Inflammatory macrophage treated with lipopolysaccharide for 1 hour (primary cell): ENCODE measurements around the gene OSBPL3.

ENCODE experiments used
- DNase-seq, 2 donors: peaks; one replicate each; pipeline ENCODE4 v3.0.0-alpha.2; 2020 to 2022

Gene OSBPL3

GRCh38 chr7:24891311-24891735, 88.7 kb downstream of the OSBPL3 start:
- DNase-seq, result no peak

GRCh38 chr7:24889611-24890010, 90.4 kb downstream of the OSBPL3 start:
- DNase-seq, result no peak

DNA sequence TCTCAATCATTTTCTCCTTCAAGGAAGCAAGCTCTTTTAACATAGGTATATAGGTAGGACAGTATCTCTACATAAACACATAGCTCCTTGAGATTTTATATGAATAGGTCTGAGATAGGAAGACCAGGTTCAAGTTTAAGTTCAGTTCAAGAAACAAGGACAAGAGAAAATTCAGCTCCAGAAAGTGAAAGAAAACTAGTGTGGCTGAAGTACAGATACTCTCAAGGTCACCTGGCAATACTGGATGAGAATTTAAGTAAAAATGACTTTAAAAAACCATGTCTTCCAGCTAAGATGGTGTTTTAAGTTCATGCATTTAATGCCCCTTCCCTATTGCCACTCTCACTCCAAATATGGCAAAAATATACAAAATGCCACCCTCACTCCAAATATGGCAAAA, 91.3 kb downstream of the OSBPL3 start:
- DNase-seq, result no peak

GRCh38 chr7:24885716-24886115, 94.3 kb downstream of the OSBPL3 start:
- peak in 1 of 2 donors; percentile 17 for DNase-seq

- DNase-seq, result no peak
Measured at GRCh38 chr7:24885305-24885704, 94.7 kb downstream of the OSBPL3 start.

GRCh38 chr7:24884401-24884800, 95.6 kb downstream of the OSBPL3 start:
- DNase-seq, result peak in 1 of 2 donors; percentile 29

DNA sequence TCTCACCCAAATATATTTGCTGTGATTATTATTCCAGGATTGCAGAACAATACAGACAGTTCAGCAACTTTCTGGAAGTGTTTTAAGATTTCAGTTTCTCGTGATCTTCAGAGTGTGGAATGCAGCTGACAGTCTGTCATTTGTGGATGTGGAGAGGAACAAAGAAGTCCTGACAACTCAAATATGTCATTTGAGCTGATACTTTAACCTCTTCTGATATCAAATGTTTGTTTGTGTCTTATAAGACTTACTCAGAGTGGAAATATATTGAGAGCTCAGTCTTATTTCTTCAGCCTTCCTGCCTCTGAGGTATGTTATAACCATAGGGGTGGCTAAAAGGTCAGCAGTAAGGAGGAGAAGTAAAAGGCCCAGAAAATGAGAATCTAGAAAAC, 96.4 kb downstream of the OSBPL3 start:
- DNase-seq, result no peak

DNA sequence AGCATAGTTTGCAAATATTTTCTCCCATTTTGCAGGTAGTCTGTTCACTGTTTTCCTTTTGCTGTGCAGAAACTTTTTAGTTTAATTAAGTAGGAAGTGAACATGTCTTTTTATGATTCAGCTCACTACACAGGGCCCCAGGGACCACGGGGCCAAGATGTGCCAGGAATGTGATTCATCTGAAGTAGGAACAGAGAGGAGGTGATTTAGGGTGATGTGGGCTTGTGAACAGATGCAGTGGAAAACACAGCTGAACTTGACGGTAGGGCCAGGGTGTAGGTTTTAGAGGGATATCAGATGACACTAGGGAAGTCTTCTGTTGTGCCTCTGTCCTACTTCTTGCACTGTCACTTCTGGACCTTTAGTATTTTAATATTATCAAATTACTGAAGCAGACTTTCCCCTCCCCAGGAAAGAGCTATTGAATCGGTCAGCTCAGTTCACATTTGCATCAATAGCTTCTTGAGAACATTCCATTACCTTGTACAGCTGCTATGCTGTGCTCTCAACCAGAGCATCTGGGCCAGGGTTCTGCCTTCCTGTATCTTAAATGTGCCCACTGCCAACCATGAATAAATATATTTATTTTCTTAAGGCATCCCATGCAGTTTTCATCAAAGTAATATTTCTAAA, 96.9 kb downstream of the OSBPL3 start:
- DNase-seq, result peak; percentile 11 to 37

- no peak for DNase-seq
Measured at GRCh38 chr7:24881623-24882022, 98.4 kb downstream of the OSBPL3 start.

GRCh38 chr7:24880886-24881285, 99.1 kb downstream of the OSBPL3 start:
- DNase-seq, result no peak

GRCh38 chr7:24879291-24879690, 100.7 kb downstream of the OSBPL3 start:
- no peak for DNase-seq

- DNase-seq, result peak; percentile 32 to 37
Measured at GRCh38 chr7:24877790-24878311, 102.1 kb downstream of the OSBPL3 start.

- no peak for DNase-seq
Measured at GRCh38 chr7:24874791-24875190, 105.2 kb downstream of the OSBPL3 start.

DNA sequence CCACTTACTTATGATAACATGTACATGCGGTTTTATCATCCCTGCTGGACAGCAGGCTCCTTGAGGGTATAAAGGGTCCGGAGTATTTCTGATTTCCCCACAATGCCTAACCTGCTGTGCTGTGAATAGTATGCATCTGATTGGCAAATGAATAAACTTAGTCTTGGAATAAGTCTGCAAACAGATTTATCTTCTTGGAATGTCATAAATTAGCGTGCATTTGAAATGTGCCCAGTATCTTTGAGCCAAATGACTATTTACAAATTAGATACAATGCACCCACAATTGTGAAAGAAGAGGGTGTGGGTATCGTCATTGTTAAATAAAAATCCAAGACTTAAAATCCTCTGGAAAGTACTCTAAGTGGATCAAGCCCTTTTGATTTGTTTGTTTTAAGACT, 106.0 kb downstream of the OSBPL3 start:
- no peak for DNase-seq

DNA sequence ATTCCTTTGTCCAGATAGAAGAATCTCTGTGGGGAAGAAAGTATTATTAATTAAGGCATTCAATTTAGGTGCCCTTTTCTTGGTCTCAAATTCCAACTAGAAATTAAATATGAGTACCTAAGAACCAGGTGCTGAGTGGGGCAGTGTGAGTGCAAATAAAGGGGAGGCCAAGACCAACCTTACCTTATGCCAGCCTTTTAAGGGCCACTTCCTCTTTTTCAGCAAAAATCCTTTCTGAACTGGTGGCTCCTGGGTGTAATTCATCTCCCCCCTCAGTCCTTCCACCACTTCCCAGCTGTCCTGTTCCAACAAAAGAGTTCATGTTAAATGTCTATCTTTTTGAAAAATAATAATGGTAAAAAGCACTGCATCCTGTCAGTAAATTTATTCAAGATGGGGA, 108.2 kb downstream of the OSBPL3 start:
- no peak for DNase-seq

DNA sequence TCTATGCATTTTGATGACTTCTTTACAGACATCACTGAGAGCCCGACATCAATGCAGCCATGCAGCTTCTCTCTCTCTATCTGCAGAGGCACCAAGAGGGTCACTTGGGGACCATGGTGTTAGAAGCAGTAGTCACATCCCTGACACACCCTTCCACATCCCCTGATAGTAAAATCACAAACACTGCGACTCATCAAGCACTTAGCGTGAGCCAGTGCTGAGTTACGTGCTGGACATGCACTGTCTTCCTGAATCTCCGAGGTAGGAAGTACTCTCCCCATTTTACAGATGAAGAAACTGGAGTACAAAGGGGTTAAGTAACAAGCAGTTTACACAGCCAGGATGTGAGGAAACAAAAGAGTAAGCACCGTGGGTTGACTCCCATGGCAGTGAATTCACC, 109.2 kb downstream of the OSBPL3 start:
- no peak for DNase-seq

DNA sequence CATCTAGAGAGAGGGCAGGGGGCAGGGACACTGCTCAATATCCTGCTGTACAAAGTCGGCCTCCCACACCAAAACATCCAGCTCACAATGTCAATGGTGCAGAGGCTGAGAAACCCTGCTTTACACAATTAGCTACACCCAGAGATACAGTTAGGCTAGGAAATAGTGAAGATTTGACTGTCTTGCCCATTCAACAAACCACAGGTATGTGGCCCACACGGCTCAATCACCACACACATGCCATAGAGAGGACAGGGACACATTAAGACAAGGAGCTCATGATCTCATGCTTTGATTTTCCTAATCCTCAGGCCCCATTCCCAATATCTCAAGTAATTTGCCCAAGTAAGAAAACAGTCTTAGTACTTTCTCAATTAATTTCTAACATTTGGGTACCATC, 110.4 kb downstream of the OSBPL3 start:
- DNase-seq, result no peak

GRCh38 chr7:24868741-24869140, 111.2 kb downstream of the OSBPL3 start:
- no peak for DNase-seq

- DNase-seq, result peak in 1 of 2 donors; percentile 18
Measured at GRCh38 chr7:24866004-24866615, 113.9 kb downstream of the OSBPL3 start.

DNA sequence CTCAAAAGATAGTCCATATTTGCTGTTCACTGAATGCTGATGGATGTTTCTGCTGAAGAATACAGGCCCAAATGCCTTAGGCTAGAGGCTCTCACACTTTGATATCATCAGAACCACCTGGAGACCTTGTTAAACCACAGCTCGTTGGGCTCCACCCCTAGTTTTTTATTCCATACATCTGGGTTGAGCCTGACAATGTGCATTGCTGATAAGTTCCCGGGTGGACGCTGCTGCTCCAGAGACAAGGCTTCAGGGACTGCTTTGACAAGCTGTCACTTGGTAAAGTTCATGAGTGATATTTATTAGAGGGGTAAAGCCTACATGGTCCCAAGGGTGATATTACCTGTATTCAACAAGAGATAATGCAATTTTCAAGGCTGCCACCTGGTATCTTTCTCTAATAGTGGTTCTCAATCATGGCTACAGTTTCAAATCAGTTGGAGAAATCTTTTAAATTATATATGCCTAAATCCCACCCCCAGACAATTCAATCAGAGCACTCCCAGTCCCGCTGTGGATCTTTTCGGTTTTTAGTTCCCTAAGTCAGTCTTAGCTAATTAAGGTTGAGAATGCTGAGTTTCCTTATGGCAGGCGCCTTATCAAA, 115.7 kb downstream of the OSBPL3 start:
- no peak for DNase-seq

DNA sequence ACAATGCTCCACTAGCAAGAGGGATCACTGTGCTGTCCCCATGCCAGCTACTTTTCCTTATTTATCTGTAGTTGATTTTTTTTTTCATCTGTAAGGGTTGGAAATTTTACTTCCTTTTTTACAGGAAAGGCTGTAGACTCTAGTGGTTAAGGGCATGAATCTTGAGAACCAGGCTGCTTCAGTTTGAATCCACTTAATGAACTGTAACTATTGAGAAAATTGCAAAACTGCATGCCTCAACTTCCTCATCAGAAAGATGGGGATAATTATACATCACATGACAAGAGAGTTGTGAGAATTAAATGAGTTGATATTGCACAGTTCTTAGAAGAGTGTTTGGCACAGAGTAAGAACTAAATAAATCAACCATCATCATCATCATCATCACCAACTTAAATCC, 116.4 kb downstream of the OSBPL3 start:
- peak in 1 of 2 donors; percentile 30 for DNase-seq

GRCh38 chr7:24862461-24862860, 117.5 kb downstream of the OSBPL3 start:
- no peak for DNase-seq

DNA sequence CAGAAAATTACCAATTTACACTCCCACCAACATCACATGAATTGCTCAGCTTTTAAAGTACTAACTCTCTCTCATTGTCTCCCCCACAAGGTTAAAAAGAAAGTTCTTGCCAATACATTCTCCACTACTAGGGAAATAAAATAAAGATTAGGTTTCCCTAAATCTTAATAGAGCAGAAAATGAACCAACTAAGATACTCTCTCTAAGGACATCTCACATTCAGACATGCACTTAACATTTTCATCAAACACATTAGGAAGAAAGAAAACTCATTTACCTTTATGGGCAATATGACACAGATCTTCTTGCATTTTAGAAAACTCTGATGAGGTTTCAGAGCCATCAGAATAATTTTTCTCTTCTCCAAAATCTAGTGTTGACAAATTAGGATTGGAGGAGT, 118.6 kb downstream of the OSBPL3 start:
- no peak for DNase-seq

GRCh38 chr7:24860611-24861010, 119.4 kb downstream of the OSBPL3 start:
- no peak for DNase-seq
